Suprapubic skin (tissue), 4 donors: Measurements from ENCODE around the gene HES5. TPM values are rescaled to one million over a fixed set of nuclear protein-coding genes. Genes with fewer than 3 reads are reported as not detected.

Experiments
- DNase-seq, 2 donors: peaks; one replicate each; pipeline ENCODE4 v3.0.0-alpha.2; 2019; ENCODE audit warnings: low spot score in 2 of 2
- H3K27ac ChIP-seq: fragments of 200-600 bp; sonication (generic); one replicate; pipeline ENCODE4 v1.5.1; 2019
- H3K27me3 ChIP-seq: fragments of 200-600 bp; sonication (generic); one replicate; pipeline ENCODE4 v1.5.1; 2019
- H3K36me3 ChIP-seq: fragments of 200-600 bp; sonication (generic); one replicate; pipeline ENCODE4 v1.5.1; 2019
- H3K4me1 ChIP-seq: fragments of 200-600 bp; sonication (generic); one replicate; pipeline ENCODE4 v1.5.1; 2019
- H3K4me3 ChIP-seq: fragments of 200-600 bp; sonication (generic); one replicate; pipeline ENCODE4 v1.5.1; 2019; ENCODE audit warnings: mild to moderate bottlenecking
- H3K9me3 ChIP-seq: fragments of 200-600 bp; sonication (generic); one replicate; pipeline ENCODE4 v1.5.1; 2019
- EP300 ChIP-seq: sonication (generic); formaldehyde crosslinking; IDR thresholded peaks from one replicate; pipeline ENCODE4 v1.6.1; 2017; ENCODE audit warnings: antibody characterized with exemption
- POLR2A ChIP-seq, 2 donors: fragments of 450-650 bp; IDR thresholded peaks; one replicate each; pipeline ENCODE4 v1.6.1; 2017; ENCODE audit warnings: antibody characterized with exemption in 2 of 2, mild to moderate bottlenecking in 2 of 2, moderate library complexity in 2 of 2
- POLR2AphosphoS5 ChIP-seq, 3 donors: sonication (generic); formaldehyde crosslinking; IDR thresholded peaks; one replicate each; pipeline ENCODE4 v1.6.1; 2017; ENCODE audit warnings: antibody characterized with exemption in 3 of 3
- WGBS: methylation state at CpG from one replicate; pipeline ENCODE4 v1.1.5; 2018; 5-methylcytosine and 5-hydroxymethylcytosine counted together
- total RNA-seq, 4 donors: library from RNA; depleted of rRNA; stranded (reverse); fragments of >200 nt; gene quantifications; one replicate each; pipeline ENCODE4 v1.1.0, GENCODE V29; 2016
- TF ChIP-seq, protein P1 (sequence below), 2 donors: fragments of 200-600 bp in 1 of 2; fragments of 450-650 bp in 1 of 2; sonication (generic) in 1 of 2; IDR thresholded peaks; one replicate each; pipeline ENCODE4 v1.5.1; 2016 to 2019; ENCODE audit warnings: antibody characterized with exemption in 2 of 2, mild to moderate bottlenecking in 1 of 2, moderate library complexity in 1 of 2

HES5 gene
- total RNA-seq, 4 donors from 2014 or later, result 2.6 to 12.0 (median 5.9) TPM

DNA sequence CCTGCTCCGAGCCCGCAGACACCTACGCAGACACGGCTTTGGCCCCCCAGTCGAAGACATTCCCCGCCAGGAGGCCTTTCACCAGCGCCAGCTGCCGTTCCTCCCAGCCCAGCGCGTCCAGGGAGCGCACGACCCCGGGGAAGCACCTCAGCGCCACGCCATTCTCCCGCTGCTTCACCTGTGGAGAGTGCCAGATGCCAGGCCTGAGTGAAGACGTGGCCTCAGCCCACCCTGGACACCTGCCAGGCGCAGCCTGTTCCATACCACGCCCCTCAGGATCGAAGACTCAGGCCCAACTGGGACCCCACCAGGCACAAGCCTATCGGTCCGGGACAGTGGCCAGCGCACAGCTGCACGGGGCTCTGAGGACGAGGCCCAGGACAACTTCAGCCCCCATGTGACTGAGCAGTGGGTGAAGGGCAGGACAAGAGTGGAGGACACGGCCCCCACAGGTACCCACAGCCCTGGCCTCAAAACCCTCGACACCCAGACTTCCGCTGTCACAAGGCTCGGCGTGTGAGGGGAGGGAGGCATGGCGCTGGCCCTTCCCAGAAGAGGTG, 17.1 kb downstream of the HES5 start:
- WGBS, result 94% methylated on average over 13 of the region's 31 CpGs
- Histone ChIP-seq H3K9me3 (no peaks in the 10 kb centered on the region), H3K27me3 (no peaks in the 10 kb centered on the region), H3K27ac (no peak overlapping the region), H3K4me1 (no peaks in the 10 kb centered on the region), H3K36me3 (peaks cover 100% of the 10 kb centered on the region), H3K4me3 (no peak overlapping the region)
- TF ChIP-seq POLR2A (IDR thresholded peaks at IDR 0.05) (no peak), EP300 (no peak), POLR2AphosphoS5 (IDR thresholded peaks at IDR 0.05) (no peak)
- TF ChIP-seq, protein P1, sequence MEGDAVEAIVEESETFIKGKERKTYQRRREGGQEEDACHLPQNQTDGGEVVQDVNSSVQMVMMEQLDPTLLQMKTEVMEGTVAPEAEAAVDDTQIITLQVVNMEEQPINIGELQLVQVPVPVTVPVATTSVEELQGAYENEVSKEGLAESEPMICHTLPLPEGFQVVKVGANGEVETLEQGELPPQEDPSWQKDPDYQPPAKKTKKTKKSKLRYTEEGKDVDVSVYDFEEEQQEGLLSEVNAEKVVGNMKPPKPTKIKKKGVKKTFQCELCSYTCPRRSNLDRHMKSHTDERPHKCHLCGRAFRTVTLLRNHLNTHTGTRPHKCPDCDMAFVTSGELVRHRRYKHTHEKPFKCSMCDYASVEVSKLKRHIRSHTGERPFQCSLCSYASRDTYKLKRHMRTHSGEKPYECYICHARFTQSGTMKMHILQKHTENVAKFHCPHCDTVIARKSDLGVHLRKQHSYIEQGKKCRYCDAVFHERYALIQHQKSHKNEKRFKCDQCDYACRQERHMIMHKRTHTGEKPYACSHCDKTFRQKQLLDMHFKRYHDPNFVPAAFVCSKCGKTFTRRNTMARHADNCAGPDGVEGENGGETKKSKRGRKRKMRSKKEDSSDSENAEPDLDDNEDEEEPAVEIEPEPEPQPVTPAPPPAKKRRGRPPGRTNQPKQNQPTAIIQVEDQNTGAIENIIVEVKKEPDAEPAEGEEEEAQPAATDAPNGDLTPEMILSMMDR (IDR thresholded peaks at IDR 0.05), result no peak
- DNase-seq, result no peak

DNA sequence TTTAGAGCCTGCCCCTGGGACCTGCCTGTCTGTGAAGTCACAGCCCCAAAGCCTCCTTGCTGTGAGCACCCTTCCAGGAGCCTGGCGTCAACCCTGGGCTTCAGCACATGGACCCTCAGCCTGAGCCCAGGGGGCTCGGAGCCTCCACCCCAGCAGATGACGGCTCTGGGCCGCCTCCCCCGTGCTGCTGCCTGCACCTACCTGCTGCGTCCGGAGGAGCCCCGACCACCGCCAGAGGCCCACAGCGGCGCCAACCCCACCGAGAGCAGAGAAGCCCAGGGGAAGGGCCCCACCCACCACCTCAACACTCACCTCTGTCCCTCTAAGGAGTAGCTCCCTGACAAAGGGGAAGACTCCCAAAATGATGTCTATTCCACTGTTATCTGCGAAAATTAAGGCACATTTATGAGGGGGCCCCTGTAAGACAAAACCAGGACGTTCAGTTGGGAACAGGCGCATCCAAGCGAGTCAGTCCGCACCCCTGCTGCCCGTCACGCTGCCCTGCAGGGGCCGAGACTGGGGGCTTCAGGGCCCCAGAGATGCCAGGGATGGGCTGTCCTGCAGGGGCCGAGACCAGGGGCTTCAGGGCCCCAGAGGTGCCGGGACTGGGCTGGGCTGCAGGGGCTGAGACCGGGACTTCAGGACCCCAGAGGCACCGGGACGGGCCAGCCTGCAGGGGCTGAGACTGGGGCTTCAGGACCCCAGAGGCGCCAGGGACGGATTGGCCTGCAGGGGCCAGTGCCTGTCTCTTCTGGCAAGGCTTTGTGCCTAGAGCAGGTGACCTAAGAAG, 19.5 kb downstream of the HES5 start:
- 94% methylated on average over 22 of the region's 27 CpGs for WGBS
- H3K27ac ChIP-seq, result no peak overlapping the region
- H3K36me3 ChIP-seq, result peaks cover 81% of the 10 kb centered on the region
- no peak overlapping the region for H3K4me3 ChIP-seq
- DNase-seq, result no peak
- H3K27me3 ChIP-seq, result no peaks in the 10 kb centered on the region
- peaks cover 10% of the 10 kb centered on the region for H3K4me1 ChIP-seq
- H3K9me3 ChIP-seq, result no peaks in the 10 kb centered on the region
- TF ChIP-seq, protein P1 (IDR thresholded peaks at IDR 0.05), result no peak
- TF ChIP-seq EP300 (no peak), POLR2A (IDR thresholded peaks at IDR 0.05) (no peak), POLR2AphosphoS5 (IDR thresholded peaks at IDR 0.05) (no peak)

DNA sequence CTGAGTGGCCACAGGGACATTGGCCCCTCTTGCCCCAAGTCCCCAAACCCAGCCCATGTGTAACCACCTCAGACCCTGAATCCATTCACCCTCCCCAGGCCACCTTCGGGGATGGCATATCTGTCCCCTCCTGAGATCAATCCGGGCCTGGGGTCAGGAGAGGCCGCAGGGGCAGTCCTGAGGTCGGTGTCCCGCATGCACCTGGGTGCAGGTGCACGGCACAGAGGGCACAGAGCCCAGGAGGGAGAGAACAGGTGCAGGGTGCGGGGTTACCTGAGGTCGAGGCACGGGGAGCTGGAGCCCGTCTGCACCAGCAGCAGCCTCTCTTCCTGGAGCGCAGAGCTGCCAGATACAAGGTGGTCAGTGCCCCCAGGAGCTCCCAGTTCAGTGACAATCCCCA, 20.5 kb downstream of the HES5 start:
- H3K27me3 ChIP-seq, result peaks cover 5% of the 10 kb centered on the region
- no peak overlapping the region for H3K27ac ChIP-seq
- H3K4me3 ChIP-seq, result no peak overlapping the region
- peaks cover 15% of the 10 kb centered on the region for H3K4me1 ChIP-seq
- DNase-seq, result no peak
- TF ChIP-seq, protein P1 (IDR thresholded peaks at IDR 0.05), result no peak
- TF ChIP-seq POLR2AphosphoS5 (IDR thresholded peaks at IDR 0.05) (no peak), EP300 (no peak), POLR2A (IDR thresholded peaks at IDR 0.05) (no peak)
- H3K36me3 ChIP-seq, result peaks cover 71% of the 10 kb centered on the region
- no peaks in the 10 kb centered on the region for H3K9me3 ChIP-seq
- 87% methylated on average over 4 of the region's 11 CpGs for WGBS

DNA sequence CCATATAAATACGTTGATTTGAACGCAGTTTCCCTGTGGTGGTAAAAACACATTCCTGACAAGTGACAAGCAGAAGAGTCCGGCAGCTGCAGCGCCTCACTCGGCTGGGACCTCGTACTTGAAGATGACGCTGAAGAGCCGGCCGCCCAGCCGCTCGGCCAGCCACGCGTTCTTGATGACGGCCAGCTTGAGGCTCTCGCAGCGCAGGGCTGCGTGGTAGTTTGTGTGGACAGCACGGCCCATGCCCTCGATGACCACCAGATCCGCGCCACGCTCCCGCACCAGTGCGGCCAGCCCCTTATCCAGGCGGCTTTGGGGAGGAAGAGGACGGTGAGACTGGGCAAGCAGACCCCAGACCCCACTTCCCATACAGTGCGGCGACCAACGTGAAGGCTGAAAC, 21.3 kb downstream of the HES5 start:
- WGBS, result 99% methylated on average over 20 of the region's 29 CpGs
- H3K36me3 ChIP-seq, result peaks cover 63% of the 10 kb centered on the region
- TF ChIP-seq, protein P1 (IDR thresholded peaks at IDR 0.05), result no peak
- TF ChIP-seq POLR2AphosphoS5 (IDR thresholded peaks at IDR 0.05) (no peak), EP300 (no peak), POLR2A (IDR thresholded peaks at IDR 0.05) (no peak)
- H3K27me3 ChIP-seq, result peaks cover 13% of the 10 kb centered on the region
- H3K4me3 ChIP-seq, result no peak overlapping the region
- peaks cover 15% of the 10 kb centered on the region for H3K4me1 ChIP-seq
- no peaks in the 10 kb centered on the region for H3K9me3 ChIP-seq
- no peak overlapping the region for H3K27ac ChIP-seq
- DNase-seq, result no peak

DNA sequence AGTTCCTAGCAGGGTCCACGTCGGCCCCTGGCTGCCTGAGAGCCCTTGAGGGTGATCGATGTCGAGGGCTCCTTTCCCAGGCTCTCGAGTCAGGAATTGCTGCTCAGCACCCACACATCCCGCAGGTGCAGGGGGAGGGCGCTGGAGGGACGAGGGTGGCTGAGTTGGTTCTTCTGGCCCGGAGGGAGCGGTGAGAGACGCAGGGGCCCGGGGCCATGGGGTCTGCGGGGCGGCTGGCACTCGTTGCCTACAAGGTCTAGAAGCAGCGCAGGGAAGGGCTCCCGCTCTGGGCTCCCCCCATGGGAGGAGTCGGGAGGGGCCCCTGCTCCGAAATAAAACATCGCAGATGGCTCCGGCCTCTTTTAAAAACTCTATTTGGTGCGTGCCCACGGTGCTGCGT, 21.9 kb downstream of the HES5 start:
- peaks cover 18% of the 10 kb centered on the region for H3K4me1 ChIP-seq
- no peak overlapping the region for H3K4me3 ChIP-seq
- DNase-seq, result no peak
- peaks cover 57% of the 10 kb centered on the region for H3K36me3 ChIP-seq
- 88% methylated on average over 11 of the region's 24 CpGs for WGBS
- no peak overlapping the region for H3K27ac ChIP-seq
- no peaks in the 10 kb centered on the region for H3K9me3 ChIP-seq
- TF ChIP-seq, protein P1 (IDR thresholded peaks at IDR 0.05), result no peak
- TF ChIP-seq EP300, result no peak
- peaks cover 17% of the 10 kb centered on the region for H3K27me3 ChIP-seq
